ENCODE results near the gene CD226.

GRCh38 chr18:69978732-69979715 lies 31.4 kb upstream of the CD226 start:
- TF ChIP-seq POLR2AphosphoS5 (IDR thresholded peaks at IDR 0.05; ENCODE audit: low read depth, low read length) (no peak), POLR2A (IDR thresholded peaks at IDR 0.05; ENCODE audit: low read depth, low read length) (no peak), TAF1 (IDR thresholded peaks at IDR 0.05; ENCODE audit: borderline replicate concordance, low read depth, low read length) (no peak)
